TTC549 (cell line): ENCODE results near the gene CYP46A1.
"Not testable (repeated sequence)": the region's sequence is repeated elsewhere in the genome, so short reads cannot be mapped to it uniquely, and the experiment has no call there.

Source experiments
- FAIRE-seq: peaks from 2 replicates; lab custom pipeline; 2012; peaks lifted over from hg19 to GRCh38; lab: Jason Lieb, UNC

The CYP46A1 gene

GRCh38 chr14:99657645-99658155 is 26.4 kb upstream of the CYP46A1 start:
- no peak for FAIRE-seq

GRCh38 chr14:99658218-99658845 is 25.8 kb upstream of the CYP46A1 start:
- FAIRE-seq: no peak

- FAIRE-seq: no peak
These were observed 24.8 kb upstream of the CYP46A1 start for GRCh38 chr14:99659333-99659741.

- no peak for FAIRE-seq
These were observed 24.0 kb upstream of the CYP46A1 start for GRCh38 chr14:99660006-99660566.

GRCh38 chr14:99660794-99661193 is 23.3 kb upstream of the CYP46A1 start:
- no peak for FAIRE-seq

- FAIRE-seq: not testable (repeated sequence)
These were observed 22.9 kb upstream of the CYP46A1 start for GRCh38 chr14:99661206-99661605.

- no peak for FAIRE-seq
These were observed 21.3 kb upstream of the CYP46A1 start for GRCh38 chr14:99662846-99663245.

- FAIRE-seq: no peak
These were observed 20.6 kb upstream of the CYP46A1 start for GRCh38 chr14:99663386-99664057.

GRCh38 chr14:99664058-99664936 is 19.8 kb upstream of the CYP46A1 start:
- no peak for FAIRE-seq

GRCh38 chr14:99664937-99665273 is 19.2 kb upstream of the CYP46A1 start:
- FAIRE-seq: no peak

GRCh38 chr14:99666533-99666932 is 17.6 kb upstream of the CYP46A1 start:
- FAIRE-seq: no peak

- no peak for FAIRE-seq
These were observed 17.1 kb upstream of the CYP46A1 start for GRCh38 chr14:99667045-99667444.

- no peak for FAIRE-seq
These were observed 16.3 kb upstream of the CYP46A1 start for GRCh38 chr14:99667821-99668220.

GRCh38 chr14:99668307-99669295 is 15.5 kb upstream of the CYP46A1 start:
- no peak for FAIRE-seq

GRCh38 chr14:99670361-99671234 is 13.5 kb upstream of the CYP46A1 start:
- FAIRE-seq: no peak

- FAIRE-seq: no peak
These were observed 12.6 kb upstream of the CYP46A1 start for GRCh38 chr14:99671235-99672224.

GRCh38 chr14:99672506-99673304 is 11.4 kb upstream of the CYP46A1 start:
- FAIRE-seq: no peak
